Prostate gland (tissue), 2 donors: ENCODE results near the gene WWOX.

ENCODE experiments used
- CTCF ChIP-seq, 4 experiments: fragments of 200-600 bp in 2 of 4; fragments of 450-650 bp in 2 of 4; sonication (generic) in 2 of 4; IDR thresholded peaks; 1 replicate in 3 of 4; 2 replicates in 1 of 4; pipeline ENCODE4 v1.5.1; 2016 to 2019; ENCODE audit warnings: antibody characterized with exemption in 4 of 4, mild to moderate bottlenecking in 2 of 4, moderate library complexity in 2 of 4
- POLR2AphosphoS5 ChIP-seq: sonication (generic); formaldehyde crosslinking; IDR thresholded peaks from one replicate; pipeline ENCODE4 v1.6.1; 2017; ENCODE audit warnings: antibody characterized with exemption

GRCh38 chr16:78376452-78376851 is 277.0 kb downstream of the WWOX start:
- no peak for TF ChIP-seq CTCF (IDR thresholded peaks at IDR 0.05)
- TF ChIP-seq POLR2AphosphoS5, result no peak
